Fibroblast of mammary gland (primary cell): ENCODE measurements around the gene TRABD2A.

Experiments used
- DNase-seq: peaks from one replicate; pipeline ENCODE4 v3.0.0-alpha.2; 2010; ENCODE audit warnings: low read depth
- H3K4me3 ChIP-seq: 2 replicates; pipeline ENCODE4 v1.5.1; 2011; ENCODE audit warnings: low read depth, mild to moderate bottlenecking, low read length, moderate library complexity; ENCODE audit not compliant: control insufficient read depth
- TF ChIP-seq, protein P1 (sequence below): conservative IDR thresholded peaks from 2 replicates; pipeline ENCODE4 v1.5.1; 2011; ENCODE audit warnings: low read depth, low read length, inconsistent platforms; ENCODE audit not compliant: control insufficient read depth, insufficient read depth

TRABD2A gene

DNA sequence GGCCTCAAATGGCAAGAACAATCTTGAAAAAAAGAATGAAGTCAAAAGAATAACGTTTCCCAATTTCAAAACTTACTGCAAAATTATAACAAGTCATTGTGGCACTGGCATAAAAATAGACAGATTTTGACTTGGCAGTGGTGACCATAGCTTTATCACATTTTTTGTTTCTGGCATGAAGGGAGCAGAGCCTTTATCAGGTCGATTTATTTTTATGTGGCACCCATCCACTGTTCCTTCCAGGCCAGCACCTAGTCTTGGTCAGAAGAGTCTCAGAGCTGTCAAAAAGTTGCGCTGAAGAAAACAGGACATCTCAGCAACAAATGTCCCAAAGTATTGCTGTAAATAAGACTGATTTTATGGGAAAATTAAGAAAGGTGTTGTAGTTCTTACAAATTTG is 92.4 kb downstream of the TRABD2A start:
- no peak overlapping the region for H3K4me3 ChIP-seq
- DNase-seq = no peak
- TF ChIP-seq, protein P1, sequence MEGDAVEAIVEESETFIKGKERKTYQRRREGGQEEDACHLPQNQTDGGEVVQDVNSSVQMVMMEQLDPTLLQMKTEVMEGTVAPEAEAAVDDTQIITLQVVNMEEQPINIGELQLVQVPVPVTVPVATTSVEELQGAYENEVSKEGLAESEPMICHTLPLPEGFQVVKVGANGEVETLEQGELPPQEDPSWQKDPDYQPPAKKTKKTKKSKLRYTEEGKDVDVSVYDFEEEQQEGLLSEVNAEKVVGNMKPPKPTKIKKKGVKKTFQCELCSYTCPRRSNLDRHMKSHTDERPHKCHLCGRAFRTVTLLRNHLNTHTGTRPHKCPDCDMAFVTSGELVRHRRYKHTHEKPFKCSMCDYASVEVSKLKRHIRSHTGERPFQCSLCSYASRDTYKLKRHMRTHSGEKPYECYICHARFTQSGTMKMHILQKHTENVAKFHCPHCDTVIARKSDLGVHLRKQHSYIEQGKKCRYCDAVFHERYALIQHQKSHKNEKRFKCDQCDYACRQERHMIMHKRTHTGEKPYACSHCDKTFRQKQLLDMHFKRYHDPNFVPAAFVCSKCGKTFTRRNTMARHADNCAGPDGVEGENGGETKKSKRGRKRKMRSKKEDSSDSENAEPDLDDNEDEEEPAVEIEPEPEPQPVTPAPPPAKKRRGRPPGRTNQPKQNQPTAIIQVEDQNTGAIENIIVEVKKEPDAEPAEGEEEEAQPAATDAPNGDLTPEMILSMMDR = no peak

DNA sequence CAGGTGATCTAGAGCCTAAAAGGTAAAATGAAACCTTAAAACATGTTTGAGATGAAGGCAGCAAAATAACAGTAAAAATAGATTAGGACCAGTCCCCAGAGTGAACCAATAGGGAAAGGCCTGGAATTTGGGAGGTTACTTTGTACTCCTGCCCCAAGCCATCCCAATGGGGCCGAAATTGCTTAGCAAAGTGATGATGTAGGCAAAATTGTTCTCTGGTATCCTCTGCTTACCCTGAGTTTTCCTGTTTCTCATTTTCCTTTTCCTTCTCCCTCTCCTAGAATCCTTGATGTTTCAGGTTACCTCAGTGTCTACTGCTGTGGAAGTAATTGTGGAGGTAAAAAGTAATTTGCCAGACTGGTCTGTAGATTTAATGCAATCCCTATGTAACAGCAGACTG is 92.9 kb downstream of the TRABD2A start:
- TF ChIP-seq, protein P1 = no peak
- DNase-seq = no peak
- H3K4me3 ChIP-seq = no peak overlapping the region

GRCh38 chr2:84786601-84787000 is 94.3 kb downstream of the TRABD2A start:
- H3K4me3 ChIP-seq = no peak overlapping the region
- no peak for DNase-seq
- TF ChIP-seq, protein P1 = no peak

DNA sequence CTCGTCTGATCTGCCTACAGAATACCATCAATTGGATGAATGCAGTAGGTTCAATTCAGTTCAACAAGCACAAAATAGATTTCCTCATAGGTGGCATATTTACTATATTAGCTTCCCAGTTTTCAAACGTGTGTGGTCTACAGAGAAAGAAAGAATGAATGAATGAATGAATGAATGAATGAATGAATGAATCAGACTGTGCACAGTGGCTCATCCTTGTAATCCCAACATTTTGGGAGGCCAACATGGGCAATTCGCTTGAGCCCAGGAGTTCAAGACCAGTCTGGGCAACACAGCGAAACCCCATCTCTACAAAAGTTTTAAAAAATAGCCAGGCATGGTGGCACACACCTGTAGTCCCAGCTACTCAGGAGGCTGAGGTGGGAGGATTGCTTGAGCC is 94.9 kb downstream of the TRABD2A start:
- no peak overlapping the region for H3K4me3 ChIP-seq
- TF ChIP-seq, protein P1 = no peak
- no peak for DNase-seq

DNA sequence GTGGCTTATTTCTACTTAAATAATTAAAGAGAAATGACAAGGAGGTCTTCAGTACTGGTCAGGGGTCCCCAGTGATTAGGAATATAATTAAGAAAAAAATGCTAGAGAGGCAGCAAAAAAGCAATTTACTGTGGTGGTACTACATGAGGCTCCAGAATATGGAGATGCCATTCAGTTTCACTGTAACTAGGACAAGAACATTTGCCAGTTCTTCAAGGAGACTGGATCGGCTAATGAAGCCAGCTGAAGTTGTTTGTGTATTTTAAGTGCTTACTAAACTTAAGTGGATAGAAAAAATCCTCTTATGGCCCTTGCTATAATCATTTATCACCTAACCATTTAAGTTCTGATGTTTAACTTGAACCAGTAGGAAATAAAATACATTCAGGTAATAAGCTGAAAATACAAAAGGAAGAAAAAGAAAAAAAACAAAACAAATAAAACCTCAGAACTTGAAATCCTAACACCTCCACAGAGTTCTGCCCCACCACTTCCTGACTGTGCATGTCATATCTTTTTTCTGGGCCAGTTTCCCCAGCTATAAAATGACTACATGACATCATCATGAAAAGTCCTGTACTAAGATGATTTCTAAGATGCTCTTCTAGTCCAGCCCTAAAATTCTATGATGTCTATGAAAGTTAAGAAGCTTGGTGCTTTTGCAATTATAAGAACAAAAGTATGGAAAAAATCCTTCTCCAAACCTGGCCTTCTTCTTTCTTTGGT is 98.0 kb downstream of the TRABD2A start:
- TF ChIP-seq, protein P1 = no peak
- H3K4me3 ChIP-seq = no peak overlapping the region
- DNase-seq = peak; percentile 6

- H3K4me3 ChIP-seq = no peak overlapping the region
- DNase-seq = no peak
- TF ChIP-seq, protein P1 = no peak
Observed at GRCh38 chr2:84781942-84782716, 98.8 kb downstream of the TRABD2A start.

DNA sequence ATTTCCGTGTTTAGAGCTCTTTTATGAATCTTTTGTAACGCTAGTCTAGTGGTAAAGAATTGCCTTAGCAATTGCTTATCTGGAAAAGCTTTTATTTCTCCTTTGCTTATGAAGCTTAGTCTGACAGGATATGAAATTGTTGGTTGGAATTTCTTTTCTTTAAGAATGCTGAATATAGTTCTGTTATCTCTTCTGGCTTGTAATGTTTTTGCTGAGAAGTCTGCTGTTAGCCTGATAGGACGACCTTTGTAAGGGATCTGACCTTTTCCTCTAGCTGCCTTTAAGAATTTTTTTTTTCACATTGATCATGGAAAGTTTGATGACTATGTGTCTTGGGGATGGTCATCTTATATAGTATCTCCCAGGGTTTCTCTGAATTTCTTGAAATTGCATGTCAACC is 101.1 kb downstream of the TRABD2A start:
- DNase-seq = no peak
- TF ChIP-seq, protein P1 = no peak
- no peak overlapping the region for H3K4me3 ChIP-seq
